HCEC 1CT (cell line): ENCODE measurements around the gene CDO1.
"Not testable (repeated sequence)": the region's sequence is repeated elsewhere in the genome, so short reads cannot be mapped to it uniquely, and the experiment has no call there.

Experiments
- DNase-seq: peaks from one replicate; pipeline ENCODE4 v3.0.0-alpha.2; 2017

The CDO1 gene

GRCh38 chr5:115829913-115830312, 13.5 kb upstream of the CDO1 start:
- no peak for DNase-seq

DNA sequence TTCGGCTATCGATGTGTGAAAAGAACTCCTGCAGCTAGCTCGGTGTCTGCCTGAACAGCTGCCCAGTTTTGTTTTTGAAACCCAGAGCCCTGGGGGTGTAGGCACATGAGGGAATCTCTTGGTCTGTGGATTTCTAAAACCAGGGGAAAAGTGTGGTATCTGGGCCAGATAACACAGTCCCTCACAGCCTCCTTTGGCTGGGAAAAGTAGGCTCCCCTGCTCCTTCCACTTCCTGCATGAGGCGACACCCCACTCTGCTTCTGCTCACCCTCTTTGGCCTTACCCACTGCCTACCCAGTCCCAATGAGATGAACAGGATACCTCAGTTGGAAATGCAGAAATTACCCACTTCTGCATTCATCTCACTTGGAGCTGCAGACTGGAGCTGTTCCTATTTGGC, 9.5 kb upstream of the CDO1 start:
- no peak for DNase-seq

GRCh38 chr5:115824983-115825382, 8.5 kb upstream of the CDO1 start:
- DNase-seq: not testable (repeated sequence)

DNA sequence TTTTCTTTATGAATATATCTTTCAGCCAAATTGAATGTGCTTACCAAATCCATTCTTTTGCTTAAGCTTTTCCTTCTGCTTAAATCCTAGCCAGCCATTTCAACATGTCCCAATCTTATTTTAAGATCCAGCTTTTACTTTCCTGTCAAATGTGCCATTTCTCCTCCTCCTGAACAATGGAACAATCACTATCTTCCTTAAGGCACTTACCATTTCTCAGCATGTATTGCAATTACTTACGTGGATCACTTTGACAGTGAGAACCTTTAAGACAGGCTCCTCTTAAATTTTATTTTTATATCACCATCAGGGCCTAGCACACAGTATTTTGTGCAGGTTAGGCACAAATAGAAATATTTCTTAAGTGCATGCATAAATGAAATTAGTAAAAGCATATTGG, 4.4 kb upstream of the CDO1 start:
- DNase-seq: no peak

GRCh38 chr5:115818821-115819220, 2.4 kb upstream of the CDO1 start:
- DNase-seq: no peak

- DNase-seq: no peak
Measured at GRCh38 chr5:115817386-115817785, 927 bp upstream of the CDO1 start.

- no peak for DNase-seq
Measured at GRCh38 chr5:115815693-115816225, 700 bp downstream of the CDO1 start.

DNA sequence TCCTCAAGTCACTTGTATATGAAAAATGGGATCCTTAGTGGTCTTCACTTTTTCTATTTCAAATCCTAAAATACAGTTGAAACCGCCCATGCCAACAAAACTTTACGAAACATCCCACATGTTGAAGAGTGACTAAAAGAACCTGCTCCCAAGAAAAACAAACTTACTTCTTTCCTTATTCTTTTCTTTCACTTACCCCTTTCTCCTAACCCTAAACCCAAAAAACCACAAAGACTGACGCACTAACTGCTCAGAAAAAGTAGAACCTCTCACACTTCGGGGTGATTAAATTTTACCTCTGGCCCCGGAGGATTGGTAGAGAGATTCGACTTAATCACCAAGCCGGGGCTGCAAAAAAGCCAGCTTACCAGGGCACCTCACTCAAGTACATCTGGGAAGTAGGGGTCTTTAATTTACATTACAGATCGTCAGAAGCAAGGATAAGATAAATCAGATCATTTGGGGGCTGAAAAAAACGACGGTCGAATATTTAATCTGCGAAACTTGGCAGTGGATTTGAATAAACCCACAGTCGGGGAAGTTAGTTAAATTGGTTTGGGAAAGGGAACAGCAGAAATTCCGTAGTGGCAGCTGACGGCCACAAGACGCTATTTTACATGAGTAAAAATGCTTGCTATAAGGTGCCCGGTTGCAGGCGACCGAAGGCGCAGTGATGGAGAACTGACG, 1.3 kb downstream of the CDO1 start:
- DNase-seq: no peak

- no peak for DNase-seq
Measured at GRCh38 chr5:115813719-115814118, 2.7 kb downstream of the CDO1 start.

GRCh38 chr5:115812372-115812771, 4.1 kb downstream of the CDO1 start:
- DNase-seq: no peak

DNA sequence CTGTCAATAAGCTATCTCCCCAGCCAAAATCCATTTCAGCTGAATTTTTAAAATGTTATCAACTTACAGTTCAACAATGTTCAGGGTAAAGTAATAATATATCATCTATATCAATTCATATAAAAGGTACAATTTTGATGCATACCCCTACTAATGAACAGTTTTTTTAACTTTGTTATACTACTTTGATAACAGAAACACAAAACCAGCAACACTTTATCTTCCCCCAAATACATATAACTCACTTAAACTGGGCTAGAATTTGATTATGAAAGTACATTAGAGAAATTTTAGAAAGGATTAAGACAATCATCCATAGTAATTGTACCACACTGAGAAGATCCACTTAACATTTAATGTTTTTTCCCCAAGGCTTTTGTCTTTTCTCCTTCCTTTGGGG, 5.1 kb downstream of the CDO1 start:
- DNase-seq: no peak

DNA sequence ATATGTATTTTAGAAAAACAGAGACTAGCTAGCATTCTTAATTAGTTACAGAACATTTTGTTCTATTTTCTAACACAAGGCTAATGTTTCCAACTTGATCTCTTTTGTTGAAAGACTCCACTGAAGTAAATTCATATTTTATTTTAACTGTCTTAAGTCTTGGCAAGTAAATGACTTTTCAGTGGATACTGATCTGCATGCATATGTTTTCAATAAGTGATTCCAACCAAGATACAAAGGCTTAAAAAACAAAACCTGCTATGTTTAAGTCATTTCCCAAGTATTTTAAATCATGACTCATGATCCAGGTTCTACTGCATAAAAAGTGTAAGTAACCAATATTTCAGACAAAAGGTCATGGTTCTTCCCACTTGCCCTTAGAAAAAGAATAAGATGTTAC, 5.7 kb downstream of the CDO1 start:
- DNase-seq: peak; percentile 37

GRCh38 chr5:115809946-115810345, 6.5 kb downstream of the CDO1 start:
- DNase-seq: no peak

GRCh38 chr5:115808066-115808465, 8.4 kb downstream of the CDO1 start:
- DNase-seq: not testable (repeated sequence)

- no peak for DNase-seq
Measured at GRCh38 chr5:115807654-115808052, 8.8 kb downstream of the CDO1 start.

DNA sequence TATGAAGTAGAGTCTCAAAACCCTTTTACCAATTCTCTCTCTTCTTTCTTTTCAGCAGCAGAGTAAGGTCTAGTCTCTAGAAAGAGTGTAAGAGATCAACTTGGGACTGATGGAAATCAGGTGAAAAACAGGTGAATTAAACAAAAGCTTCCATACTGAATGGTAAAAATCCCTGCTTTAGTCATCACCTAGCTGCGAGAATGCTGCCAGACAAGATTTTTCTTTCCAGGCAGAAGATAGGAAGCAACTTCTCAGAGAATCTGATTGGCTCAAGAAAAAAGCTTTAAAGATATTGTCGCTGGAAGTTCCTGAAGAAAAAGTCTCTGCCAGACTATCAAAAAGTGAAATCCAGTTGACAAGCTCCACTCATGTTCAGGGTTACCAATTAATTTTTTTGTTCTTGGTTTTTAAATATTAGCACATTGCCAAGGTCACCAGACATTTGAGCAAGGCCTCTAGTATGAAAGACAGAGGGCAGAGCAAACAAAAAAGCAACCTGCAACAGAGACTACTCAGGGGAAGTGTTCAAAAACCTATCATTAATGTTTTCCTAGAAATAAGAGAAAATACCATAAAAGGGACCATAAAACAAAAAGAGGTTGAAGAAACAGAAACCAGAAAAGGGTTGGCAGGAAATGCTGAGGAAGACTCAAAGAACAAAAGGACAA, 9.3 kb downstream of the CDO1 start:
- DNase-seq: no peak

GRCh38 chr5:115801984-115802383, 14.5 kb downstream of the CDO1 start:
- DNase-seq: no peak

GRCh38 chr5:115801152-115801551, 15.3 kb downstream of the CDO1 start:
- DNase-seq: no peak

- no peak for DNase-seq
Measured at GRCh38 chr5:115800108-115800507, 16.4 kb downstream of the CDO1 start.

DNA sequence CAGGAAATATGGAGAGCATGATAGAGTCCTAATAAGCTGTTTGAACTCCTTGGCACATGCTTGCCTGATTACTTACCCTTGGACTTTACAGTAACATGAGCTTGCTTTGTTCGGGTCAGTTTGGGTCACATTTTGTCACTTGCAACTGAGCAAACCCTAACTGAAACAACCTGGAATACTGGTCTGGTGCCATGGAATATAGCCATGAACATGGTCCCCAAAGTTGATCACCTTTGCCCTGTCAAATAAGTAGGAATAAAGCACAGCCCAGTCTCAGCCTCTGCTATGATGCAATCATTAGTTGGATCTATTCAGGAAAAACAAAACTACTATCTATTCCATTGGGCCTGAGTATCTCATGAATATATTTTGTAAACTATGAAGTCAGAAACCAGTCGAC, 18.2 kb downstream of the CDO1 start:
- no peak for DNase-seq

GRCh38 chr5:115796656-115797055, 19.8 kb downstream of the CDO1 start:
- no peak for DNase-seq

- DNase-seq: no peak
Measured at GRCh38 chr5:115795700-115796099, 20.8 kb downstream of the CDO1 start.

GRCh38 chr5:115788440-115788839, 28.0 kb downstream of the CDO1 start:
- DNase-seq: no peak

DNA sequence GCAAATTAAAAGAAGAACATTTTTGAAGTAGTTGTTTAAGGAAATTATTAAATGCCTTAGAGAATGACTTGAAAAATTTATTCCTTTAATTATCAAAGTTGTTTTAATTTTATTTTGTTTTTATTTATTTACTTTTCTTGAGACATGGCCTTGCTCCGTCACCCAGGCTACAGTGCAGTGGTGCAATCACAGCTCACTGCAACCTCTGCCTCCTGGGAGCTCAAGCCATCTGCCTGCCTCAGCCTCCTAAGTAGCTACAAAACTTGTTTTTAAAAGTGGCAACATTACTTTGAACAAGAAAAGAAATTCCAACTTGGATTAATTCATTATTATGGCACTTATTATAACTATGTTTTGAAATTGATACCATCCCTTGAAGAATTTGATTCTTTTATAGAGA, 29.0 kb downstream of the CDO1 start:
- DNase-seq: no peak
